ENCODE measurements around the gene TTC7B.

DNA sequence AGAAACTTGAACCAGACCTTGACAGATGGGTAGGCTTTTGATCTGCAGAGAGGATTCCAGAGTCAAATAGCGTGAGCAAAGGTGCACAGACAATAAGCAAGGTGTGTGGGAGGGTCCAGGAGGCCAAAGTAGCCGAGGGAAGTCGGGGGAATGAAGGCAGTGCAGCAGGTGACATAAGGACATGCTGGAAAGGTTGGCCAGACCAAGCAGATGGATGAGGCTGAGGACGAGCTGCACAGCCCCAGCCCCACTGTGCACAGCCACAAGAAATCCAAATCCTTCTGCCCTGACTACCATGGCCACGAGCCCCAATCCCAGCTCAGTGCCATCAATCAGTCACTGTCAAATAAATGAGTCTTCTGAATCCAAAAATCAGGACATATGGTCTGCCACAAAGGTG lies 5.4 kb downstream of the TTC7B start:
- TF ChIP-seq, protein P1, sequence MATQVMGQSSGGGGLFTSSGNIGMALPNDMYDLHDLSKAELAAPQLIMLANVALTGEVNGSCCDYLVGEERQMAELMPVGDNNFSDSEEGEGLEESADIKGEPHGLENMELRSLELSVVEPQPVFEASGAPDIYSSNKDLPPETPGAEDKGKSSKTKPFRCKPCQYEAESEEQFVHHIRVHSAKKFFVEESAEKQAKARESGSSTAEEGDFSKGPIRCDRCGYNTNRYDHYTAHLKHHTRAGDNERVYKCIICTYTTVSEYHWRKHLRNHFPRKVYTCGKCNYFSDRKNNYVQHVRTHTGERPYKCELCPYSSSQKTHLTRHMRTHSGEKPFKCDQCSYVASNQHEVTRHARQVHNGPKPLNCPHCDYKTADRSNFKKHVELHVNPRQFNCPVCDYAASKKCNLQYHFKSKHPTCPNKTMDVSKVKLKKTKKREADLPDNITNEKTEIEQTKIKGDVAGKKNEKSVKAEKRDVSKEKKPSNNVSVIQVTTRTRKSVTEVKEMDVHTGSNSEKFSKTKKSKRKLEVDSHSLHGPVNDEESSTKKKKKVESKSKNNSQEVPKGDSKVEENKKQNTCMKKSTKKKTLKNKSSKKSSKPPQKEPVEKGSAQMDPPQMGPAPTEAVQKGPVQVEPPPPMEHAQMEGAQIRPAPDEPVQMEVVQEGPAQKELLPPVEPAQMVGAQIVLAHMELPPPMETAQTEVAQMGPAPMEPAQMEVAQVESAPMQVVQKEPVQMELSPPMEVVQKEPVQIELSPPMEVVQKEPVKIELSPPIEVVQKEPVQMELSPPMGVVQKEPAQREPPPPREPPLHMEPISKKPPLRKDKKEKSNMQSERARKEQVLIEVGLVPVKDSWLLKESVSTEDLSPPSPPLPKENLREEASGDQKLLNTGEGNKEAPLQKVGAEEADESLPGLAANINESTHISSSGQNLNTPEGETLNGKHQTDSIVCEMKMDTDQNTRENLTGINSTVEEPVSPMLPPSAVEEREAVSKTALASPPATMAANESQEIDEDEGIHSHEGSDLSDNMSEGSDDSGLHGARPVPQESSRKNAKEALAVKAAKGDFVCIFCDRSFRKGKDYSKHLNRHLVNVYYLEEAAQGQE (IDR thresholded peaks at IDR 0.05; ENCODE audit: insufficient read depth in 1 of 2, low read depth in 2 of 2, low read length in 1 of 2): no peak
- TF ChIP-seq, protein P2, sequence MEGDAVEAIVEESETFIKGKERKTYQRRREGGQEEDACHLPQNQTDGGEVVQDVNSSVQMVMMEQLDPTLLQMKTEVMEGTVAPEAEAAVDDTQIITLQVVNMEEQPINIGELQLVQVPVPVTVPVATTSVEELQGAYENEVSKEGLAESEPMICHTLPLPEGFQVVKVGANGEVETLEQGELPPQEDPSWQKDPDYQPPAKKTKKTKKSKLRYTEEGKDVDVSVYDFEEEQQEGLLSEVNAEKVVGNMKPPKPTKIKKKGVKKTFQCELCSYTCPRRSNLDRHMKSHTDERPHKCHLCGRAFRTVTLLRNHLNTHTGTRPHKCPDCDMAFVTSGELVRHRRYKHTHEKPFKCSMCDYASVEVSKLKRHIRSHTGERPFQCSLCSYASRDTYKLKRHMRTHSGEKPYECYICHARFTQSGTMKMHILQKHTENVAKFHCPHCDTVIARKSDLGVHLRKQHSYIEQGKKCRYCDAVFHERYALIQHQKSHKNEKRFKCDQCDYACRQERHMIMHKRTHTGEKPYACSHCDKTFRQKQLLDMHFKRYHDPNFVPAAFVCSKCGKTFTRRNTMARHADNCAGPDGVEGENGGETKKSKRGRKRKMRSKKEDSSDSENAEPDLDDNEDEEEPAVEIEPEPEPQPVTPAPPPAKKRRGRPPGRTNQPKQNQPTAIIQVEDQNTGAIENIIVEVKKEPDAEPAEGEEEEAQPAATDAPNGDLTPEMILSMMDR (IDR thresholded peaks at IDR 0.05): no peak
- no peak for TF ChIP-seq POLR2AphosphoS5 (IDR thresholded peaks at IDR 0.05; ENCODE audit: low read depth, low read length)
- no peak for TF ChIP-seq SIN3A (IDR thresholded peaks at IDR 0.05; ENCODE audit: borderline replicate concordance, insufficient read depth, low read depth, low read length)
